RWPE1 (cell line): ENCODE measurements around the gene NOXRED1.
A peak's percentile ranks its signal among the peaks of the same experiment; 100 is the strongest.

ENCODE experiments used
- CTCF ChIA-PET: fragments of 350-600 bp; sonication (Branson Sonifier 250); formaldehyde crosslinking; extraction: SDS; loops from one replicate; lab custom pipeline; 2021; lab: Yijun Ruan, JAX
- POLR2A ChIA-PET: fragments of 400-600 bp; formaldehyde crosslinking; extraction: SDS; loops from one replicate; lab custom pipeline; 2020; ENCODE audit warnings: antibody characterized with exemption; ENCODE audit not compliant: low non-redundant PET; lab: Yijun Ruan, JAX
- DNase-seq: peaks from one replicate; pipeline ENCODE4 v3.0.0; 2012; ENCODE audit warnings: low spot score
- H3K27ac ChIP-seq: fragments of 450-650 bp; 2 replicates; pipeline ENCODE4 v1.5.1; 2017
- CTCF ChIP-seq: fragments of 450-650 bp; conservative IDR thresholded peaks from 2 replicates; pipeline ENCODE4 v1.5.1; 2017; ENCODE audit warnings: low read depth, mild to moderate bottlenecking

The NOXRED1 gene

GRCh38 chr14:77409131-77409533 lies 14.2 kb downstream of the NOXRED1 start:
- ChIA-PET POLR2A (no interaction called here), CTCF (interaction anchor here (1.3 kb wide), 1 partner anchor 78 kb away, joined by 4 read pairs; no protein-coding TSS in a partner anchor)
- H3K27ac ChIP-seq: no peak overlapping the region
- 0 out of 2 replicates have a peak, but pooled peaks have one; percentile 8 for TF ChIP-seq CTCF
- DNase-seq: no peak

- ChIA-PET POLR2A (no interaction called here), CTCF (interaction anchor here (0.6 kb wide), 2 partner anchors 96 to 191 kb away, joined by 3 to 4 read pairs; no protein-coding TSS in a partner anchor)
- H3K27ac ChIP-seq: no peak overlapping the region
- no peak for DNase-seq
- no peak for TF ChIP-seq CTCF
Measured at GRCh38 chr14:77407158-77407557, 16.2 kb downstream of the NOXRED1 start.

- no peak for DNase-seq
- no peak overlapping the region for H3K27ac ChIP-seq
- ChIA-PET CTCF (interaction anchor here (0.6 kb wide), 1 partner anchor 192 kb away, joined by 4 read pairs; no protein-coding TSS in a partner anchor), POLR2A (no interaction called here)
- TF ChIP-seq CTCF: no peak
Measured at GRCh38 chr14:77406718-77407117, 16.6 kb downstream of the NOXRED1 start.

- ChIA-PET POLR2A (no interaction called here), CTCF (no interaction called here)
- no peak for TF ChIP-seq CTCF
- DNase-seq: no peak
- no peak overlapping the region for H3K27ac ChIP-seq
Measured at GRCh38 chr14:77406086-77406485, 17.2 kb downstream of the NOXRED1 start.

GRCh38 chr14:77403768-77404167 lies 19.6 kb downstream of the NOXRED1 start:
- TF ChIP-seq CTCF: no peak
- no peak for DNase-seq
- ChIA-PET POLR2A (no interaction called here), CTCF (no interaction called here)
- no peak overlapping the region for H3K27ac ChIP-seq

- no peak overlapping the region for H3K27ac ChIP-seq
- ChIA-PET POLR2A (no interaction called here), CTCF (no interaction called here)
- no peak for DNase-seq
- no peak for TF ChIP-seq CTCF
Measured at GRCh38 chr14:77400216-77400615, 23.1 kb downstream of the NOXRED1 start.
